Upper lobe of left lung (tissue), 4 donors: ENCODE results near the gene EMD.

Experiments used
- CTCF ChIP-seq, 6 experiments: fragments of 450-650 bp in 4 of 6; fragments of 200-600 bp in 2 of 6; sonication (generic) in 2 of 6; IDR thresholded peaks; one replicate each; pipeline ENCODE4 v1.5.1; 2016 to 2019; ENCODE audit warnings: antibody characterized with exemption in 6 of 6
- POLR2AphosphoS5 ChIP-seq, 2 donors: sonication (generic); formaldehyde crosslinking; IDR thresholded peaks; one replicate each; pipeline ENCODE4 v1.5.1; 2017; ENCODE audit warnings: antibody characterized with exemption in 2 of 2

GRCh38 chrX:154382483-154383069 is 3.5 kb downstream of the EMD start:
- TF ChIP-seq CTCF (IDR thresholded peaks at IDR 0.05) (no peak), POLR2AphosphoS5 (IDR thresholded peaks at IDR 0.05) (no peak)
